NCI-H2196 treated with DMSO at 0.1 percent for 48 hours (cell line): Measurements from ENCODE around the gene TBK1.

Experiments used
- DNase-seq: peaks from one replicate; lab custom pipeline; 2025; ENCODE audit not compliant: unreplicated experiment; lab: John Stamatoyannopoulos, UW

TBK1 gene

GRCh38 chr12:64450711-64451486, 1.0 kb upstream of the TBK1 start:
- peak; percentile 7 for DNase-seq

GRCh38 chr12:64452559-64453329, 824 bp downstream of the TBK1 start:
- no peak for DNase-seq

GRCh38 chr12:64455506-64455905, 3.6 kb downstream of the TBK1 start:
- no peak for DNase-seq

- no peak for DNase-seq
Measured at GRCh38 chr12:64456119-64456518, 4.2 kb downstream of the TBK1 start.

GRCh38 chr12:64457032-64457431, 5.1 kb downstream of the TBK1 start:
- DNase-seq, result no peak

- no peak for DNase-seq
Measured at GRCh38 chr12:64457466-64457865, 5.5 kb downstream of the TBK1 start.

- no peak for DNase-seq
Measured at GRCh38 chr12:64457923-64458322, 6.0 kb downstream of the TBK1 start.

DNA sequence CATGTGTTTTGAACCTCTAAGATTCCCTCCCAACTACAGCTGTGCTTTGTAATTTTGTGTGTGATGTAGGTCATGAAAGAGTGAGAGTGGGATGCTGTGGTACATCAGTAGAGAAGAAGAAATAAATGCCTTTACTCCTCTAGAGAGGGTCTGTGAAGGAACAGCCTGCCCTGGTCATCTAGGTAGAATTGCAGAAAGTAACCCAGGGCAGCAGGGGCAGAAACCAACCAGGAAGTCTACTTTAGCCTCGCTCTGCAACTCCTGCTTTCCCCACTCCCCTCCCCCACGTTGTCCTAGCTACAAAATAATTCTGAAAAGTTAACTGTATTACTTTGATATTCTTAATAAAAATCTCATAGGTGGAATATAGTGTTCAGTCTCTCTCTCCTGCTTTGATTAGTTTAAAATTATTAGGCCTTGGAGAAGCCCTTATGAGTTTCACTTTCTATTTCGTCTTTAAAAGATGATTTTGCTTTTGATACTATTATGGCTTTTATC, 7.5 kb downstream of the TBK1 start:
- no peak for DNase-seq

DNA sequence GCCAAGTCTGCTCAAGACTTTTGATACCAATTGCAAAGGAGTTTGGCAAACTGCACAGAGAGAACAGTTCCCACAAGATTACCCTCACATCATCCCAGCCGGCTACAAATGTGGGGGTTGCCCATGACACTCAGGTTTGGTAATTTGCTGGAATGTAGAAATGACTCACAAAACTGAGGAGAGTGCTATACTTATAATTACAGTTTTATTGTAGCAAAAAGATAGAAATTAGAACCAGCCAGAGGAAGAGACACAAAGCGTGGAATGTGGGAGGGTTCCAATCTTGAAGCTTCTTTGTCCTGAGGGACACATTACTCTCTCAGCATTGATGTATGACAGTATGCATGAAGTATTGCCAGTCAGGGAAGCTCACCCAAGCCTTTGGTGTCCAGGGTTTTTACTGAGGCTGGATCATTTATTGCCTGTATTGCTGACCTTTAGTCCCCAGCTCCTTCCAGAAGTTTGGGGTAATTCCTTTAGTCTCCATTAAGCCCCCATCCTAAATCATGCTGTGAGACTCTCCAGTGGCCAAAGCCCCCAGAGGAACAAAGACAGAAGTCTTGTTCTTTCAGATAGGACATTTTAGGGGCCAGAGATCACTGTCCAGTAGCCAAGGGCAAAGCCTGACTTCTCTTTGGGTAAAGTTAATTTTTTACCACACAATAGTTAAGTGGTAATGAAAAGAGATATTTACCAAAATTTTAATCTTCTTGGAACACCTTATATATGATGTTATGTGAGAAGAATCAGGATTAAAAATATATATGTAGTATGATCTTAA, 9.9 kb downstream of the TBK1 start:
- no peak for DNase-seq

- no peak for DNase-seq
Measured at GRCh38 chr12:64466178-64466577, 14.3 kb downstream of the TBK1 start.

GRCh38 chr12:64468966-64469365, 17.0 kb downstream of the TBK1 start:
- DNase-seq, result no peak

DNA sequence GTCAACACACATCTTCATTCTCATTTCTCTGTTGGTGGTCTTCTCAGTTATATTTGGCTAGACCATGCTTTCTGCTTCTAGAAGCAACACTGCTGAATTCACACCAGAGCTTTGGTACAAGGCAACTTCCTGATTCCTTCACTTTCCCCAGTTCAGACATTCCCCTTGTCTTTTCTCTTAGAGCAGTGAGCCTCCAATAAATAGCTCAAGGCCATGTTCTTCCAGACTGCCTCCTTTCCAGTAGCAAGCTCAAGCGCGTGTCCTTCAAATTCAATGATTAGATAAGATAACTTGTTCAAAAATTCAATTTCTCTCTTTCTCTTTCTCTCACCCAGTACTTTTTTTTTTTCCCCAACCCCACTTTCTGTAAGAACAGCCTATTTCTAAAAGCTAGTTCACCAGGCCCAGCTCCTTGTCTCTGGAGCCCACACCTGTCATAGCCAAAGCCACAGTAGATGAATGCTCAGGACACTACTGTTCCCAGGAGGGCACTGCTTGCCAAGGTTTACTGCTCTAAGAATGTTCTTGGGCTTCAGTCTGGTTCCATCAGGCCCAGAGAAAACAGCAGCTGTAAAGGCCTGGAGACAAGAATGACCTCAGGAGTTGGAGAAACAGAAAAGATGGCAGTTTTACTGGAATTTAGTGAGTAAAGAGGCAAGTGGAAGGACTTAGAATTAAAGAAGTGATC, 17.7 kb downstream of the TBK1 start:
- no peak for DNase-seq

DNA sequence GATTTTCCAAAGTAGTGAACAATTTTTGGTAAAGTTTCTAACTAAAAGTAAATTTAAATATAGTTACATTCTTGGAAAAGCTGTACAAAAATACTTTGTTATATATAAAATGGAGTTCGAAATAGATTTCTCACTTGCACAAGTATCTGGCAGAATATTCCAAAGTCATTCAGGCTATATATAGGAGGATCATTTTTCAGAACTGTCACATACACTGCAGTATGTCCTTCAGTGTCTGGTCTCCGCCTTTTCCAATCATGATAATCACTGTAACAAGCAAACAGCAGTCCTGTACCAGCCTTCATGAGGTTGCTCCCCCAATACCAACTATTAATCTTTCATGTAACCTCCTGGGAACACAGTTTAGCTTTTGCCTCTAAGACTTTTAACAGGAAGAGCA, 18.6 kb downstream of the TBK1 start:
- no peak for DNase-seq

- no peak for DNase-seq
Measured at GRCh38 chr12:64473176-64473575, 21.3 kb downstream of the TBK1 start.

GRCh38 chr12:64475518-64475917, 23.6 kb downstream of the TBK1 start:
- no peak for DNase-seq

DNA sequence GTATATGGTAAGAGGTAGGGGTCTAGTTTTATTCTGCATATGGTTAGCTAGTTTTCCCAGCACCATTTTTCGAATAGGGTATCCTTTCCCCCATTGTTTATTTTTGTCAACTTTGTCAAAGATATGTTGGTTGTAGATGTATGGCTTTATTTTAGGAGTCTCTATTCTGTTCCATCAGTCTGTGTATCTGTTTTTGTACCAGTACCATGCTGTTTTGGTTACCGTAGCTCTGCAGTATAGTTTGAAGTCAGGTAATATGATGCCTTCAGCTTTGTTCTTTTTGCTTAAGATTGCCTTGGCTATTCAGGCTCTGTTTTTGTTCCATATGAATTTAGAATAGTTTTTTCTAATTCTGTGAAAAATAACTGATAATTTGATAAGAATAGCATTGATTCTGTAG, 24.9 kb downstream of the TBK1 start:
- DNase-seq, result no peak

DNA sequence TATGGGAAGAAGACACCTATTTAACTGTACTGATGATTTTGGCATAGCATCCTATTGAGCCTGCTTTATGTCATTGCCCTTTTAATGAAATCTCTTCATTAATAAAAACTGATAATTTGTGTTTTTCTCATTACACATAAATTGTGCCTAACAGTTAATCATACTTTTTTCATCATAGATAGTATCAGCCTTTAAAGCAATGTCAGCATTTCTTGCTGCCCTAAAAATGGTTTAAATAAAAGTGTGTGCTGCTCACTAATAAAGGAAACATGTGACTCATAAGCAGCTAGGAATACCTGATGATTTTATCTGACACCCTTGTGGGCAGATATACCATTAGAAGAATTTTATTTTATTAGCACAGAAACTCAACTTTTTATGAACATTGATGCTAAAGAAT, 26.7 kb downstream of the TBK1 start:
- no peak for DNase-seq

DNA sequence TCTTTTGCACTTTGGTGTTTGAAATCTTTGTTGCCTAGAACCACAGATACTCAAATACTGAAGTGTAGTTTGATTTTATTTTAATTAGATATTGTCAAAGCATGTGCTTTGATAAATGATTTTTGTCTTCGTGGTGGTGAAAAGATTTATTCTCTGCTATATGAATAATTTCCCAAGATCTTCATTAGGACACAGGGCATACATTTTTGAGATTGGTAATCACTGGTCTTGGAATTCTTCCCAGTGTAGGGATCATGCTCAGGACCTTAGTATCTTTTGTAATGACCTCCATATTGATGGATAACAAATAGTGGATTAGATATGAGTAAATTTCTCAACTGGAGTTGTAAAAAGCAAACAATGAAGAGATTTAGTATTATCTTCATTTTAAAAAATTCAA, 28.2 kb downstream of the TBK1 start:
- DNase-seq, result no peak

GRCh38 chr12:64486657-64487056, 34.7 kb downstream of the TBK1 start:
- DNase-seq, result no peak

- no peak for DNase-seq
Measured at GRCh38 chr12:64491718-64492117, 39.8 kb downstream of the TBK1 start.

DNA sequence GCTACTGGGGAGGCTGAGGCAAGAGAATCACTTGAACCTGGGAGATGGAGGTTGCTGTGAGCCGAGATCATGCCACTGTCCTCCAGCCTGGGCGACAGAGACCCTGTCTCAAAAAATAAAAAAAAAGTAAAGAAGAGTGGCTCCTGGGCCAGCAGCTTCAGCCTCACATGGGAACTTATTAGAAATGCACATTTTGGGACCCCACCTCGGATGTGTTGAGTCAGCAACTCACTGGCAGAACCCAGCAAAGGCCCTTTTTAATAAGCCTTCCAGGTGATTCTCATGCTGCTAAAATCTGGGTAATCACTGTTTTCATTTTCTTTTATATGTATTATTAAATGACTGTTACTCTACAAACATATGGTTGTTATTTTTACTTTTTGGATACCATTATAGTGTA, 41.6 kb downstream of the TBK1 start:
- no peak for DNase-seq
